HCT116 (cell line): ENCODE results near the gene ADCY10. TPM values are rescaled to one million over a fixed set of nuclear protein-coding genes. Genes with fewer than 3 reads are reported as not detected.

Source experiments
- ATAC-seq: fragments of 200-7000 bp; cut with Tn5 transposase; 2 replicates; pipeline ENCODE4 v1.9.1; 2020; ENCODE audit warnings: mild to moderate bottlenecking, moderate library complexity
- BruUV-seq: library from RNA; stranded (reverse); fragments of 400-500 nt; replicated peaks from 2 replicates; lab custom pipeline; 2021; lab: Mats Ljungman, UMichigan
- CTCF ChIA-PET: fragments of 300-600 bp; sonication (Branson Sonifier 250); formaldehyde crosslinking; loops from one replicate; lab custom pipeline; 2021; ENCODE audit warnings: antibody characterized with exemption; lab: Charles Lee
- POLR2A ChIA-PET: fragments of 300-600, 350-600 bp; sonication (Branson Sonifier 250); formaldehyde crosslinking; loops from one replicate; lab custom pipeline; 2021; ENCODE audit warnings: antibody characterized with exemption; lab: Charles Lee
- RAD21 ChIA-PET, 2 experiments: fragments of 300-600 bp; sonication (Branson Sonifier 250); formaldehyde crosslinking; loops; one replicate each; lab custom pipeline; 2023; ENCODE audit warnings: low total read pairs in 2 of 2; ENCODE audit not compliant: uncharacterized antibody in 2 of 2, unreplicated experiment in 2 of 2, low non-redundant PET in 1 of 2; lab: Charles Lee
- DNase-seq: peaks from one replicate; pipeline ENCODE4 v3.0.0-alpha.2; 2010; ENCODE audit warnings: low read depth, low spot score
- H2AFZ ChIP-seq: fragments of 200-600 bp; shearing (Covaris generic), sonication (generic); 2 replicates; pipeline ENCODE4 v1.6.1; 2017; ENCODE audit warnings: low read depth, mixed run types, mixed read lengths, antibody characterized with exemption, low read length; ENCODE audit not compliant: poor library complexity, severe bottlenecking
- H3K27ac ChIP-seq: 2 replicates; pipeline ENCODE4 v1.5.1; 2012; ENCODE audit warnings: low read depth, low read length
- H3K27me3 ChIP-seq: fragments of 200-600 bp; sonication (generic); 2 replicates; pipeline ENCODE4 v1.6.1; 2016; ENCODE audit warnings: mixed run types, low read length, mixed read lengths; ENCODE audit not compliant: insufficient read depth
- H3K36me3 ChIP-seq, 2 experiments: fragments of 200-500 bp in 1 of 2; fragments of 200-600 bp in 1 of 2; sonication (Bioruptor generic) in 1 of 2; sonication (generic) in 1 of 2; 2 replicates each; pipeline versions ENCODE4 v1.5.1 to v1.6.1; 2014 to 2016; ENCODE audit warnings: low read length in 2 of 2, inconsistent platforms in 1 of 2, mixed read lengths in 1 of 2, mixed run types in 1 of 2; ENCODE audit not compliant: insufficient read depth in 2 of 2, control insufficient read depth in 1 of 2
- H3K4me1 ChIP-seq, 2 experiments: fragments of 200-600 bp in 1 of 2; sonication (generic) in 1 of 2; 2 replicates each; pipeline versions ENCODE4 v1.5.1 to v1.6.1; 2012 to 2017; ENCODE audit warnings: low read length in 2 of 2, inconsistent platforms in 1 of 2, mild to moderate bottlenecking in 1 of 2, mixed read lengths in 1 of 2, mixed run types in 1 of 2, moderate library complexity in 1 of 2; ENCODE audit not compliant: insufficient read depth in 2 of 2, control insufficient read depth in 1 of 2
- H3K4me2 ChIP-seq: fragments of 200-600 bp; sonication (generic); 2 replicates; pipeline ENCODE4 v1.6.1; 2017; ENCODE audit warnings: mixed run types, low read length, mixed read lengths
- H3K4me3 ChIP-seq, 2 experiments: fragments of 200-600 bp in 1 of 2; sonication (generic) in 1 of 2; replicated peaks in 1 of 2; 2 replicates each; pipeline ENCODE4 v1.5.1; 2011 to 2016; ENCODE audit warnings: low read length in 2 of 2, control low read depth in 1 of 2, low read depth in 1 of 2, mild to moderate bottlenecking in 1 of 2, mixed read lengths in 1 of 2, mixed run types in 1 of 2
- H3K79me2 ChIP-seq: fragments of 200-600 bp; sonication (generic); 2 replicates; pipeline ENCODE4 v1.6.1; 2017; ENCODE audit warnings: mild to moderate bottlenecking, mixed run types, low read length, moderate library complexity, mixed read lengths; ENCODE audit not compliant: insufficient read depth
- H3K9ac ChIP-seq: fragments of 200-600 bp; sonication (generic); 2 replicates; pipeline ENCODE4 v1.6.1; 2016; ENCODE audit warnings: low read length, mixed read lengths
- H3K9me2 ChIP-seq: fragments of 200-600 bp; sonication (generic), shearing (Covaris generic); 2 replicates; pipeline ENCODE4 v1.6.1; 2017; ENCODE audit warnings: mixed run types, mild to moderate bottlenecking, moderate library complexity; ENCODE audit not compliant: insufficient read depth
- H3K9me3 ChIP-seq, 2 experiments: fragments of 200-500 bp in 1 of 2; fragments of 200-600 bp in 1 of 2; sonication (Bioruptor generic) in 1 of 2; sonication (generic) in 1 of 2; 2 replicates each; pipeline ENCODE4 v1.6.1; 2014 to 2017; ENCODE audit warnings: low read length in 2 of 2, mixed read lengths in 2 of 2, inconsistent platforms in 1 of 2, low read depth in 1 of 2, mild to moderate bottlenecking in 1 of 2, mixed run types in 1 of 2, moderate library complexity in 1 of 2; ENCODE audit not compliant: control insufficient read depth in 1 of 2, insufficient read depth in 1 of 2
- H4K20me1 ChIP-seq: fragments of 200-600 bp; sonication (generic), shearing (Covaris generic); 2 replicates; pipeline ENCODE4 v1.6.1; 2017; ENCODE audit warnings: mixed run types, mild to moderate bottlenecking, moderate library complexity; ENCODE audit not compliant: insufficient read depth
- ATF3 ChIP-seq: IDR thresholded peaks from 2 replicates; pipeline ENCODE4 v1.6.1; 2012
- CEBPB ChIP-seq: IDR thresholded peaks from 2 replicates; pipeline ENCODE4 v1.6.1; 2012; ENCODE audit warnings: low read depth
- CTCF ChIP-seq, 3 experiments: fragments of 200-600 bp in 1 of 3; sonication (generic) in 1 of 3; IDR thresholded peaks in 2 of 3; conservative IDR thresholded peaks in 1 of 3; 2 replicates each; pipeline ENCODE4 v1.5.1; 2012 to 2017; ENCODE audit warnings: low read depth in 2 of 3, low read length in 2 of 3, antibody characterized with exemption in 1 of 3, borderline replicate concordance in 1 of 3, control low read depth in 1 of 3, mild to moderate bottlenecking in 1 of 3, mixed read lengths in 1 of 3, mixed run types in 1 of 3, moderate library complexity in 1 of 3; ENCODE audit not compliant: insufficient read depth in 1 of 3
- TCF7L2 ChIP-seq: IDR thresholded peaks from 2 replicates; pipeline ENCODE4 v1.7.0; 2011; ENCODE audit warnings: borderline replicate concordance, inconsistent platforms; ENCODE audit not compliant: insufficient read depth, insufficient read length; ENCODE audit errors: extremely low read depth
- YY1 ChIP-seq: IDR thresholded peaks from 2 replicates; pipeline ENCODE4 v1.6.1; 2011; ENCODE audit warnings: low read length, low read depth, moderate library complexity, mild to moderate bottlenecking; ENCODE audit not compliant: insufficient replicate concordance; ENCODE audit errors: extremely low read depth
- ZNF274 ChIP-seq: fragments of 200-500 bp; sonication (Bioruptor generic); IDR thresholded peaks from 2 replicates; pipeline ENCODE4 v1.6.1; 2014; ENCODE audit warnings: mild to moderate bottlenecking, low read depth, low read length, inconsistent platforms
- intact Hi-C: fragments of 100-400 bp; cut with micrococcal nuclease; formaldehyde crosslinking; loops from 2 replicates; pipeline ENCODE4 v1.10.0; 2022
- total RNA-seq: library from RNA; stranded (reverse); gene quantifications from one replicate; pipeline ENCODE4 v1.2.1, GENCODE V29; 2021; ENCODE audit not compliant: unreplicated experiment

ADCY10 gene
- total RNA-seq, 1 experiment from 2014 or later, result 0.30 TPM

- intact Hi-C loops, result no loop called here
- Histone ChIP-seq H3K4me1 (peaks cover 4 to 30% of the 10 kb centered on the region in 2 experiments; a peak in 3 of 4 replicates), H3K4me2 (peak overlapping the region; percentile 57), H3K36me3 (no peaks in the 10 kb centered on the region), H3K4me3 (peak overlapping the region in 1 of 2 experiments; percentile 28; a peak in 1 of 4 replicates), H3K79me2 (no peaks in the 10 kb centered on the region), H3K27ac (peak overlapping the region; percentile 44; the same call in 1 of the 2 replicates), H3K9ac (peak overlapping the region; percentile 38; the same call in 1 of the 2 replicates), H3K27me3 (no peaks in the 10 kb centered on the region), H2AFZ (peak overlapping the region; percentile 86), H3K9me2 (no peaks in the 10 kb centered on the region), H3K9me3 (no peaks in the 10 kb centered on the region), H4K20me1 (no peaks in the 10 kb centered on the region)
- ChIA-PET POLR2A (no interaction called here), RAD21 (no interaction called here), CTCF (no interaction called here)
- BruUV-seq, result no TSS peak
- TF ChIP-seq YY1, result no peak
- no peak for TF ChIP-seq ATF3
- TF ChIP-seq ZNF274, result no peak
- no peak for TF ChIP-seq CTCF (IDR thresholded peaks at IDR 0.05 in 2 of 3, conservative IDR thresholded peaks at IDR 0.05 in 1 of 3; ENCODE audit: borderline replicate concordance in 1 of 3, insufficient read depth in 1 of 3, low read depth in 2 of 3, low read length in 2 of 3)
- no peak for TF ChIP-seq TCF7L2
- no peak for TF ChIP-seq CEBPB
- DNase-seq (no peak), ATAC-seq (no peak)
These were observed 93.1 kb downstream of the ADCY10 start for GRCh38 chr1:167820684-167821355.
